SH-SY5Y (cell line): ENCODE results near the gene BRWD1.

Experiments used
- GATA2 ChIP-seq: IDR thresholded peaks from 2 replicates; pipeline ENCODE4 v1.6.1; 2011; ENCODE audit warnings: mild to moderate bottlenecking, low read depth, low read length
- GATA3 ChIP-seq: IDR thresholded peaks from 2 replicates; pipeline ENCODE4 v1.6.1; 2011; ENCODE audit warnings: low read depth, mild to moderate bottlenecking, low read length, moderate library complexity

DNA sequence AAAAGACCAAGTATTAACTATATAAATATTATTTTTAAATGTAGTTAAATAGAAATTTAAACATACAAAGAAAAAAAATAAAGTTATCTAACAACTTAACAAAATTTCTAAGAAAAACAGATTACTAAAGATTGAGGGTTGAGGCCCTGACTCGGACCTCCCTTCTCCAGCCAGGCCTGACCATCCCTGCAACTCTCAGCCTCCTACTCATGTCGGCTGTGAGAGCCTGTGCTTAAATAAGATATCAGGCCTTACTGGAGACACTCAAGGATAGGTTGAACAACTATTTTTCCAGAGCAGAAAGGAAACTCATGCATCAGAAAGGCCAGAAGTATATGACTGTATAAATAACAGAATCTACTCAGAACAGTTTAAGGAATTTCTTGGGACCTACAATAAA is 97.1 kb downstream of the BRWD1 start:
- no peak for TF ChIP-seq GATA2
- no peak for TF ChIP-seq GATA3
